ENCODE results near the gene GGCX. TPM values are rescaled to one million over a fixed set of nuclear protein-coding genes. Genes with fewer than 3 reads are reported as not detected.
"Not testable (repeated sequence)": the region's sequence is repeated elsewhere in the genome, so short reads cannot be mapped to it uniquely, and the experiment has no call there.

The GGCX gene
- total RNA-seq, 2 experiments from 2014 or later, result 22.5 to 22.8 TPM

DNA sequence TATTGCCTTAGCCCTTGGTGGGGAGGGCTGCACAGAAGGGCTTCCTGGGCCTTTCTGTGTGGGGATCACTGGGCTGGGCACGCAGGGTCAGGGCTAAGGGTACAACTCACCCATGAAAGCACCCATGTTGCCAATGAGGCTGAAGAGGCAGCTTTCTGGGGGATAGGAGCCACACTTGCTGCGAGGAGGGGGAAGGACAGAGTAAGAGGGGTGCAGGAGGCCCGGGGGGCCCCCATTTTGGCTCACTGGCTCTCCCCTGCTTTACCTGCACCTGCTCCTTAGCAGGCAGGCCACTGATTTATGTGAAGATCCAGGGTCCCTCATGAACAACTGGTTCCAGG, 38.9 kb upstream of the GGCX start:
- Mint-ChIP-seq H3K4me1 (peaks cover 32% of the 10 kb centered on the region), H3K27me3 (peaks cover 2% of the 10 kb centered on the region), H3K9me3 (no peaks in the 10 kb centered on the region), H3K27ac (no peak overlapping the region), H3K36me3 (ENCODE audit: low read depth) (peaks cover 16% of the 10 kb centered on the region), H3K4me3 (no peak overlapping the region)
- ChIA-PET POLR2A (interaction anchor here (1.1 to 8.1 kb wide), 6 partner anchors 10 to 41 kb away, joined by 3 to 40 read pairs (median 4); partner anchors contain the start of gene USP39), CTCF (interaction anchor here (1.0 kb wide), 1 partner anchor 10 kb away, joined by 3 read pairs; no protein-coding TSS in a partner anchor)
- DNase-seq, result no peak

DNA sequence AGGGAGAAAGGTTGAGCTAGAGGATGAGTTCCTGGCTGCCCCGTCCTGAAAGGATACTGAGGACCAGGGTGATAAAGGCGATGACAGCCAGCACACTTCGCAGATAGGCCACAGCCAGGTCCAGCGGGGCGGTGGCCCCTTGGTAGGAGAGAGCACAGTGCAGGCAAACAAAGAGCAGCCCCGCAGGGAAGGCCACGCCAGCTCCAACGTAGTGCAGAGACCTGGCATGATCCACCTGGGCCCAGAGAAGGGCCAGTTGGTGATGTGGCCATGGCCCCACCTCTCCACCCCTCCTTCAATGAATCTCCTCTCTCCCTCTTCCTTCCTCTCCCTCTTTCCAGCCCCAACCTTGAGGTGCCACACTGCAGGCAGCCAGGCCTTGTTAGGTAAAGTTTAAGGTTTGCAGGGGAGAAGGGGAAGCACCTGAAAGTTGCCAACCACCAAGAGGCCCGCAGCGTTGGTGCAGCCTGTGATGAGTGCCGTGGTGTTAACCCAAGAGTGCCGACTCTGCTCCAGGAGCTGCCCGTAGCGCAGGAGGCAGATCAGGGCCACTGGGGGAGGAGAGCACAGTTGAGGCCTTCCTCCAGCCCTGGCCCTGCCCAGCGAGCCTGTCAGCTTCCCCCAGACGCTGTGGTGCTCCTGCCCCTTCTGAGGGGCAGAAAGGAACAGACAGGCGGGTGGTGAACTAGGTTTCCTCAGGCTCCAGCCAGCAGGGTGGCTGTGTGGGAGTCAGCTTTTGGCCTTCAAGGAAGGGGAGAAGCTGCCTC, 38.4 kb upstream of the GGCX start:
- peaks cover 34% of the 10 kb centered on the region for H3K4me1 Mint-ChIP-seq
- H3K4me3 Mint-ChIP-seq, result no peak overlapping the region
- DNase-seq, result no peak
- H3K9me3 Mint-ChIP-seq, result no peaks in the 10 kb centered on the region
- POLR2A ChIA-PET, result interaction anchor here (1.1 to 8.1 kb wide), 5 partner anchors 9 to 40 kb away, joined by 3 to 40 read pairs (median 4); partner anchors contain the start of gene USP39
- CTCF ChIA-PET, result interaction anchor here (1.0 kb wide), 1 partner anchor 9 kb away, joined by 3 read pairs; no protein-coding TSS in a partner anchor
- H3K36me3 Mint-ChIP-seq (ENCODE audit: low read depth), result peaks cover 16% of the 10 kb centered on the region
- peaks cover 2% of the 10 kb centered on the region for H3K27me3 Mint-ChIP-seq
- H3K27ac Mint-ChIP-seq, result no peak overlapping the region

DNA sequence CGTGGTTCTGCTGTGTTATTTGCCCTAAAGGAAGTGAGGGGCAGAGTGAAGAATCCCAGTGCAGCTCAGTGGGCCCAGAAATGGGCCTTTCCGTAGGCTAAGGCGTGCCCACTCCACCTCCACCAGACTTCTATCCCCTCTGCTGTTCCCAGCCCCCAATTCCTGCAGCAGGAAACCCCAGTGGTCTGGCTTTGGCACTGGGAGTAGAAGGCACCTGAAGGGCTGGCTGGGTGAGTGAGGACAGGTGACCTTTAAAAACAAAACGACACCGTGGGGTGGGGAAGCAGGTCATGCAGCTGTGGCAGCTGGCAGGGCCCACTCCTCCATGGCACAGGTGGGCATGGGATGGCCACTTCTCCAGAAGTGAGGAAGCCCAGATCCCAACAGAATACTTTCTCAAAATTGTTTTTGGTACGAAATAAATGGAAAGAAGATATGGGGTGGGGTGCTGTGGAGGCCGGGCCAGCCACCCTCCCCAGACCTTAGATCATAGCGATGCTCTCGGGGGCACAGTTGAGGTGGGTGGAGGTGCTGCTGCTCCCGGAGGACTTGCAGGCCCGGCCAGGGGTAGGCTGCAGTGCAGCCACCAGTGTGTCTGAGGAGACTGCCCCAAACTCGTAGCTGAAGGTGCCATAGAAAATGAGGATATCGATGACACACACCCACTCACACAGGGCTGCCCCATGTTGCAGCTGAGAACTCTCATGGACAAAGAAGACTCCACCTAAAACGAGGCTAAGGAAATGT, 37.5 kb upstream of the GGCX start:
- DNase-seq, result no peak
- no peaks in the 10 kb centered on the region for H3K9me3 Mint-ChIP-seq
- ChIA-PET CTCF (no interaction called here), POLR2A (no interaction called here)
- H3K27me3 Mint-ChIP-seq, result peaks cover 2% of the 10 kb centered on the region
- H3K36me3 Mint-ChIP-seq (ENCODE audit: low read depth), result peaks cover 16% of the 10 kb centered on the region
- H3K27ac Mint-ChIP-seq, result no peak overlapping the region
- no peak overlapping the region for H3K4me3 Mint-ChIP-seq
- peaks cover 37% of the 10 kb centered on the region for H3K4me1 Mint-ChIP-seq

DNA sequence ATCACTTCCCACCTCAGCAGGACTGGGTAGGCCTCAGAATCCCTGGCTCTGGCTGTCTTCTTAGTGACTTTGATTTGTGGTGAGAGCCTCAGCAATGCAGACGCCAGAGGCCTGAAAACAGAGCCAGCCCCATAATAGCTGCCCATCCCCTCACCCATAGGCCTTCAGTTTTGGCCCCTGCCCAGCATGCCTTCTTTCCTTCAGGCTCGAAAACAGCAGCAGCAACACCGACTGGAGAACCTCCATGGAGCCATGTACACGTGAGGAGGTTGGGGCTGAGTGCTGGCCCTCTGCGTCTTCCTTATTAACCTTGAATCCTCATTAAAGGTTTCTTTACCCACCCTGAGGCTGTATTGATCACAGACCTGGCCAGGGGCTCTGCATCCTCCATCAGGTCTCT, 35.9 kb upstream of the GGCX start:
- peak overlapping the region; percentile 35 for H3K27ac Mint-ChIP-seq
- no peak for DNase-seq
- H3K36me3 Mint-ChIP-seq (ENCODE audit: low read depth), result peaks cover 21% of the 10 kb centered on the region
- H3K4me3 Mint-ChIP-seq, result peak overlapping the region; percentile 96
- H3K9me3 Mint-ChIP-seq, result no peaks in the 10 kb centered on the region
- ChIA-PET POLR2A (interaction anchor here (0.5 to 4.3 kb wide), 9 partner anchors 13 to 845 kb away, joined by 3 to 40 read pairs (median 18); partner anchors contain the start of genes C2orf68, MAT2A, TGOLN2 and VAMP5), CTCF (no interaction called here)
- no peaks in the 10 kb centered on the region for H3K27me3 Mint-ChIP-seq
- peaks cover 36% of the 10 kb centered on the region for H3K4me1 Mint-ChIP-seq

DNA sequence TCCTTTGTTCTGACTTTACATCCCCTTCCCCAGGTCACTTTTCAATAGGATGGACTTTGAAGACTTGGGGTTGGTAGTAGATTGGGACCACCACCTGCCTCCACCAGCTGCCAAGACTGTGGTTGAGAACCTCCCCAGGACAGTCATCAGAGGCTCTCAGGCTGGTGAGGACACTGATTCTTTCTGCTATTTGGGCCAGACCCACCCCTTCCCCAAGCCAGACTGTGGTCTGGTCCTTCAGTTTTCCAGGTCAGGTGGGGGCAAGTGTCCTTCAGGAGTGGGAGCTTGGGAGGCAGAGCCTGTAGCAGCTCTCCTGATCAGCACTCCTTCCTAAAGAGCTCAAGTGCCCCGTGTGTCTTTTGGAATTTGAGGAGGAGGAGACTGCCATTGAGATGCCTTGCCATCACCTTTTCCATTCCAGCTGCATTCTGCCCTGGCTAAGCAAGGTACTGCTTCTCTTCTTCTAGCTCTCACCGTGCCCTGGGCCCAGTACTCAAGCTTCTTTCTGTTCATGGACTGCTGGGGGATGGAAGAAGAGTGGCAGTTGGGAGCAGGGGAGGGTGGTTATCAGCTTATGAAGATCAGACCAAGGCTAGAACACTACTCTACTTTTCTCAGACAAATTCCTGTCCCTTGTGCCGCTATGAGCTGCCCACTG, 35.3 kb upstream of the GGCX start:
- DNase-seq, result no peak
- peak overlapping the region; percentile 35 for H3K27ac Mint-ChIP-seq
- H3K27me3 Mint-ChIP-seq, result no peaks in the 10 kb centered on the region
- peaks cover 22% of the 10 kb centered on the region for H3K36me3 Mint-ChIP-seq (ENCODE audit: low read depth)
- H3K4me1 Mint-ChIP-seq, result peaks cover 32% of the 10 kb centered on the region
- ChIA-PET CTCF (interaction anchor here (0.7 to 2.3 kb wide), 2 partner anchors 11 to 41 kb away, joined by 3 to 11 read pairs; no protein-coding TSS in a partner anchor), POLR2A (interaction anchor here (0.5 to 4.3 kb wide), 16 partner anchors 9 to 845 kb away, joined by 3 to 41 read pairs (median 10); partner anchors contain the start of genes C2orf68, MAT2A, SH2D6 and TGOLN2)
- H3K9me3 Mint-ChIP-seq, result no peaks in the 10 kb centered on the region
- H3K4me3 Mint-ChIP-seq, result peak overlapping the region; percentile 96

DNA sequence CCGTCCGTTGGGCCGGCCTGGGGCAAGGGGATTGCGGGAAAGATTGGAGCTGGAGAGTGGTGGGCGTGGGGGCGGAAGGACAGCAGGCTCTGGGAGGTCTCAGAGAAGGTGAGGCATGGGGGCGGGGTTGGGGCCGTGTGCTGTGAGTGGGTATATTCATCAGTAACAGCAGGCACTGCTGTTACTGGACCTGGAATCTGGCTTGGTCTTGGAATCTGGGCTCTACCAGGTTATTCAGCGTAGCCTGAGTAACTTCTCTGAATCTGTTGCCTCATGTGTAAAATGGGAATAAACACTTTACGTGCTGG, 34.7 kb upstream of the GGCX start:
- ChIA-PET CTCF (interaction anchor here (1.0 to 2.3 kb wide), 4 partner anchors 9 to 176 kb away, joined by 3 to 11 read pairs (median 3); no protein-coding TSS in a partner anchor), POLR2A (interaction anchor here (0.7 to 4.3 kb wide), 22 partner anchors 7 to 846 kb away, joined by 3 to 41 read pairs (median 6); partner anchors contain the start of genes C2orf68, CAPG, MAT2A and SH2D6)

DNA sequence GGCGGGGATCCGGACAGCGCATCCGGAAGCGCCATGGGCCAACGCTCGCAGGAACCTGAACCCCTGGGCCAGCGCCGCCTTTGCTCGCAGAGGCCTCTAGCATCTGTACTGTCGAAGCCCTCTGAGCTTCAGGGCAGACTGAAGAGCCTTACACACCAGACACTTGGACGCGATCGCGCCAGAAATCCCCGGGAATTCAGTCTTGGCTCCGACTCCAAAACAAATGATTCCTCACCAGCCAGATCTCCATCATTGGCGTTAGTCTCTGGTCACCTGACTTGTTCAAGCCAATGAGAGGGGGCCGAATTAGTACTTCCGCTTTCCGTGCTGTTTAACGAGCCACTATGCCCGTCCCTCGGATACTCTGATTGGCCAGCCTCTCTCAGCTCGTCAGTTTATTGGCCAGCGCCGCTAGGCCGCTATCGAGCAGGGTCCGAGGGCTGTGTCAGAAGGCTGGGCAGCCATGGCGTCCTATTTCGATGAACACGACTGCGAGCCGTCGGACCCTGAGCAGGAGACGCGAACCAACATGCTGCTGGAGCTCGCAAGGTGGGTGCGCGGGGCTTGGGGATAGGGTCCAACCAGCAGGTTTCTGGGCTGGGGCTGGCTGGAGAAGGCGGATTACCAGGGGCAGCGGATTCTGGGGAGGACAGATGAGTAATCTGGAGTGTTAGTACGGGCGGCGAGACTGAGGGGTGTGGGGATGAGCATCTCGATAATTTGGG, 34.2 kb upstream of the GGCX start, which contains the start of gene RNF181:
Gene RNF181, plus strand, starts transcription at position 445 of the 725 bp plus-strand sequence. Its CDS starts 19 bp downstream, at position 464.
- Mint-ChIP-seq H3K36me3 (ENCODE audit: low read depth) (peaks cover 22% of the 10 kb centered on the region), H3K27me3 (no peaks in the 10 kb centered on the region), H3K4me1 (peaks cover 32% of the 10 kb centered on the region), H3K9me3 (no peaks in the 10 kb centered on the region), H3K27ac (peak within 1 kb of the TSS; percentile 90), H3K4me3 (peak within 1 kb of the TSS; percentile 96)
- POLR2A ChIA-PET, result interaction anchor here (0.7 to 4.3 kb wide), 26 partner anchors 8 to 268 kb away, joined by 3 to 41 read pairs (median 5); partner anchors contain the start of genes C2orf68, CAPG, MAT2A and SH2D6
- CTCF ChIA-PET, result interaction anchor here (1.0 to 2.3 kb wide), 4 partner anchors 10 to 175 kb away, joined by 3 to 11 read pairs (median 3); no protein-coding TSS in a partner anchor
- DNase-seq, result peak; percentile 94

More for the DNA sequence above, 34.7 kb upstream of the GGCX start:
- Mint-ChIP-seq H3K27me3 (no peaks in the 10 kb centered on the region), H3K27ac (peak overlapping the region; percentile 90), H3K9me3 (no peaks in the 10 kb centered on the region), H3K4me1 (peaks cover 32% of the 10 kb centered on the region), H3K4me3 (peak overlapping the region; percentile 96), H3K36me3 (ENCODE audit: low read depth) (peaks cover 22% of the 10 kb centered on the region)
- no peak for DNase-seq

DNA sequence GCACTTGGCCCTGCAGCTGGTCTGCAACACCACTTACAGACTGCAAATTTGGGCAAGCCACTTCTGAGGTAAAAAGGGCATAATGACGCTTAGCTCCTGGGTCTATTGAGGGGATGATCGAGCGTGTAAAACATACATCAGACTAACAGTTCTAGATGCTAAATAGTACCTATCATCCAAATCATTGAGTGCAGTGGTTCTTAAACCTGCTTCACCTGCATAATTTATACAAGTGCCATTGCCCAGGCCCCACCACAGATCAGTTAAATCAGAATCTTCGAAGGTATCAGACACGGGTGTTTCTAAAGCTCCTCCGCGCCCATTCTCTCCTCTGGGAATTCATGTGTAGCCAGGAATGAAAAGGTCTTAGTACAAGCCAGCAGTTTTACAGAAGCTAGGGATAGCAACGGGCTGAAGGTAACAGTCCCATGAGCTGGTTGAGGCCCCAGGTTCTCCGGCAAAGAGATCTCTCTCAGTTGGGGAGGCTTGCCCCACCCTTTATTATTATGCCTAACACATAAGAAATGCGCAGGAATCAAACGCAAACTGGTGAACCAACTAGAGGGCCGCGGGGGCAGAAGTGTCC, 33.5 kb upstream of the GGCX start:
- ChIA-PET POLR2A (interaction anchor here (0.7 to 4.3 kb wide), 24 partner anchors 8 to 267 kb away, joined by 3 to 41 read pairs (median 6); partner anchors contain the start of genes C2orf68, CAPG, MAT2A and RETSAT), CTCF (interaction anchor here (1.0 to 2.3 kb wide), 4 partner anchors 11 to 175 kb away, joined by 3 to 11 read pairs (median 3); no protein-coding TSS in a partner anchor)
- Mint-ChIP-seq H3K4me1 (peaks cover 35% of the 10 kb centered on the region), H3K27ac (peak overlapping the region; percentile 90), H3K36me3 (ENCODE audit: low read depth) (peaks cover 27% of the 10 kb centered on the region), H3K9me3 (no peaks in the 10 kb centered on the region), H3K4me3 (peak overlapping the region; percentile 96), H3K27me3 (no peaks in the 10 kb centered on the region)
- DNase-seq, result no peak

DNA sequence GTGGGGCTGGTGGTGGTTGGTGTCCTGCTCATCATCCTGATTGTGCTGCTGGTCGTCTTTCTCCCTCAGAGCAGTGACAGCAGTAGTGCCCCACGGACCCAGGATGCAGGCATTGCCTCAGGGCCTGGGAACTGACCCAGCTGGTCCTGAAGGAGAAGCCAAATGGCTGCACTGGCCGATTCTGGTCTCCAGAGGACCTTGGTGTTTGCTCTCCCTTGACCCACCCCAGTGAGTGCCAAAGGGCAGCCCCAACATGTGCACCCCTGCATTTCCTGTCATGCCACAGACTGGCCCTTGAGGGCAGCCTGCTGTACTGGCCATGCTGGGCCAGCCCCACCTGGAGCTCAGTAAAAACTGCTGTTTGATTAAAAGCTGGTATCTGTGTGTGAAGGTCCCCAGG, 31.7 kb upstream of the GGCX start:
- Mint-ChIP-seq H3K36me3 (ENCODE audit: low read depth) (peaks cover 27% of the 10 kb centered on the region), H3K9me3 (no peaks in the 10 kb centered on the region), H3K4me1 (peaks cover 42% of the 10 kb centered on the region), H3K27me3 (no peaks in the 10 kb centered on the region), H3K4me3 (peak overlapping the region; percentile 14), H3K27ac (no peak overlapping the region)
- CTCF ChIA-PET, result interaction anchor here (0.9 kb wide), 1 partner anchor 44 kb away, joined by 3 read pairs; no protein-coding TSS in a partner anchor
- POLR2A ChIA-PET, result interaction anchor here (1.4 to 4.3 kb wide), 3 partner anchors 23 to 266 kb away, joined by 3 to 41 read pairs (median 18); partner anchors contain the start of genes TGOLN2 and USP39
- DNase-seq, result no peak

DNA sequence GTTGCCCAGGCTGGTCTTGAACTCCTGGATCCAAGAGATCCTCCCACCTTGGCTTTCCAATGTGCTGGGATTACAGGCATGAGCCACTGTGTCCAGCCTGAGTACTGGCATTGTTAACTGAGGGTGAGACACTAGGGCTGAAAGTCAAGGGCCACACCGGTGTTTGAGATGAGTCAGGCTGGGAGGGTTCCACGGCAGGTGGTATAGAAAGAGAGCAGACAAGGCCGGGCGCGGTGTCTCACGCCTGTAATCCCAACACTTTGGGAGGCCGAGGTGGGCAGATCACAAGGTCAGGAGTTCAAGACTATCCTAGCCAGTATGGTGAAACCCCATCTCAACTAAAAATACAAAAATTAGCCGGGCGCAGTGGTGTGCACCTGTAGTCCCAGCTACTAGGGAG, 31.0 kb upstream of the GGCX start:
- CTCF ChIA-PET, result interaction anchor here (0.7 to 1.3 kb wide), 4 partner anchors 14 to 1196 kb away, joined by 3 read pairs; no protein-coding TSS in a partner anchor
- H3K4me3 Mint-ChIP-seq, H3K27ac Mint-ChIP-seq, POLR2A ChIA-PET, H3K27me3 Mint-ChIP-seq, H3K9me3 Mint-ChIP-seq, DNase-seq: not testable (repeated sequence)
- H3K36me3 Mint-ChIP-seq (ENCODE audit: low read depth), result peaks cover 22% of the 10 kb centered on the region
- peaks cover 45% of the 10 kb centered on the region for H3K4me1 Mint-ChIP-seq

DNA sequence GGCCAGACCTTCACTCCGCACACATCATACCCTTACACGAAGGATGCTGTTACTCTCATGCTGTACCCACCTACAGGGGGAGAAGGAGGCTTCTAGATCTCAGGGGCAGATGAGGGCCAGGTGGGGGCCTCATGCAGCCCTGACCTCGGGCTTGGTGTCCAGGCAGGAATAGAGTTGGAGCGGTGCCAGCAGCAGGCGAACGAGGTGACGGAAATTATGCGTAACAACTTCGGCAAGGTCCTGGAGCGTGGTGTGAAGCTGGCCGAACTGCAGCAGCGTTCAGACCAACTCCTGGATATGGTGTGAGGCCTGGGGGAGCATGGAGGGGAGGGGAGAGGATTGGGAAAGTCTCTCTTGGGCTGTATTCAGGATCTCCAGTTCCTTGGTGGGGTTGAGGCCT, 30.3 kb upstream of the GGCX start:
- H3K9me3 Mint-ChIP-seq, result no peaks in the 10 kb centered on the region
- DNase-seq, result no peak
- H3K36me3 Mint-ChIP-seq (ENCODE audit: low read depth), result peaks cover 17% of the 10 kb centered on the region
- ChIA-PET POLR2A (interaction anchor here (1.1 to 1.4 kb wide), 2 partner anchors 10 to 53 kb away, joined by 3 to 4 read pairs; partner anchors contain the start of gene MAT2A), CTCF (interaction anchor here (1.3 kb wide), 1 partner anchor 15 kb away, joined by 3 read pairs; no protein-coding TSS in a partner anchor)
- peaks cover 42% of the 10 kb centered on the region for H3K4me1 Mint-ChIP-seq
- H3K27me3 Mint-ChIP-seq, result no peaks in the 10 kb centered on the region
- no peak overlapping the region for H3K4me3 Mint-ChIP-seq
- H3K27ac Mint-ChIP-seq, result no peak overlapping the region

Measured in activated CD4-positive, alpha-beta memory T cell treated with anti-CD3 and anti-CD28 coated beads, Interleukin-2, amount 10 ng/mL, durations not matched to agents 7 days and 5 days (primary cell).